PC-3 (cell line): ENCODE data around the gene GNAI1. TPM values are rescaled to one million over a fixed set of nuclear protein-coding genes. Genes with fewer than 3 reads are reported as not detected.

Source experiments
- ATAC-seq: fragments of 200-7000 bp; cut with Tn5 transposase; 2 replicates; pipeline ENCODE4 v1.9.1; 2020; ENCODE audit warnings: mild to moderate bottlenecking, moderate library complexity
- BruUV-seq: library from RNA; stranded (reverse); fragments of 400-500 nt; replicated peaks from 2 replicates; lab custom pipeline; 2021; lab: Mats Ljungman, UMichigan
- CTCF ChIA-PET: fragments of 300-600 bp; sonication (Branson Sonifier 250); formaldehyde crosslinking; loops from one replicate; lab custom pipeline; 2022; ENCODE audit warnings: antibody characterized with exemption; lab: Charles Lee
- POLR2A ChIA-PET: fragments of 300-600 bp; sonication (Branson Sonifier 250); formaldehyde crosslinking; loops from one replicate; lab custom pipeline; 2022; ENCODE audit warnings: antibody characterized with exemption; ENCODE audit not compliant: unreplicated experiment; lab: Charles Lee
- DNase-seq: peaks from one replicate; pipeline ENCODE4 v3.0.0-alpha.2; 2015
- H2AFZ ChIP-seq: fragments of 300-600 bp; sonication (generic); 2 replicates; pipeline ENCODE4 v1.6.0; 2016; ENCODE audit warnings: antibody characterized with exemption, low read length
- H3F3A ChIP-seq: fragments of 300-600 bp; sonication (generic); one replicate; pipeline ENCODE4 v1.6.0; 2017; ENCODE audit warnings: antibody characterized with exemption, low read length, control low read depth, mild to moderate bottlenecking; ENCODE audit not compliant: unreplicated experiment
- H3K27ac ChIP-seq: fragments of 300-600 bp; sonication (generic); 2 replicates; pipeline ENCODE4 v1.5.1; 2016; ENCODE audit warnings: mild to moderate bottlenecking, low read length
- H3K27me3 ChIP-seq: fragments of 300-600 bp; sonication (generic); 2 replicates; pipeline ENCODE4 v1.6.1; 2016; ENCODE audit warnings: low read length, mixed read lengths
- H3K36me3 ChIP-seq: fragments of 300-600 bp; sonication (generic); 2 replicates; pipeline ENCODE4 v1.6.1; 2016; ENCODE audit warnings: low read depth, mixed run types, low read length, mixed read lengths
- H3K4me1 ChIP-seq: fragments of 300-600 bp; sonication (generic); 2 replicates; pipeline ENCODE4 v1.5.1; 2016; ENCODE audit warnings: low read length; ENCODE audit not compliant: insufficient read depth
- H3K4me2 ChIP-seq: fragments of 300-600 bp; sonication (generic); 2 replicates; pipeline ENCODE4 v1.6.0; 2016; ENCODE audit warnings: low read length
- H3K4me3 ChIP-seq: fragments of 300-600 bp; sonication (generic); 2 replicates; pipeline ENCODE4 v1.5.1; 2016; ENCODE audit warnings: mild to moderate bottlenecking, low read length, mixed read lengths
- H3K79me2 ChIP-seq: fragments of 300-600 bp; sonication (generic); 2 replicates; pipeline ENCODE4 v1.6.1; 2017; ENCODE audit warnings: low read length, mixed read lengths
- H3K9ac ChIP-seq: fragments of 300-600 bp; sonication (generic); 2 replicates; pipeline ENCODE4 v1.6.0; 2016; ENCODE audit warnings: mild to moderate bottlenecking, low read length
- H3K9me2 ChIP-seq: fragments of 300-600 bp; sonication (generic); replicated peaks from 2 replicates; pipeline ENCODE4 v1.6.1; 2016; ENCODE audit warnings: mixed run types, low read length, mixed read lengths
- H3K9me3 ChIP-seq: fragments of 300-600 bp; sonication (generic); 2 replicates; pipeline ENCODE4 v1.6.1; 2016; ENCODE audit warnings: low read length, mixed read lengths
- H4K20me1 ChIP-seq: fragments of 300-600 bp; sonication (generic); 2 replicates; pipeline ENCODE4 v1.6.1; 2016; ENCODE audit warnings: low read length, mixed read lengths
- EZH2 ChIP-seq: fragments of 300-600 bp; sonication (generic); IDR thresholded peaks from one replicate; pipeline ENCODE4 v1.6.1; 2017; ENCODE audit warnings: antibody characterized with exemption, mild to moderate bottlenecking, low read length; ENCODE audit not compliant: unreplicated experiment
- EZH2phosphoT487 ChIP-seq: fragments of 300-600 bp; sonication (generic); IDR thresholded peaks from 2 replicates; pipeline ENCODE4 v1.6.1; 2018; ENCODE audit warnings: mild to moderate bottlenecking, antibody characterized with exemption, low read length, borderline replicate concordance
- intact Hi-C: fragments of 100-400 bp; cut with micrococcal nuclease; formaldehyde crosslinking; loops from 2 replicates; pipeline ENCODE4 v1.9.0; 2023
- total RNA-seq: library from RNA; depleted of rRNA; stranded (reverse); fragments of >200 nt; gene quantifications from 2 replicates; pipeline ENCODE4 v1.2.3, GENCODE V29; 2014
- TF ChIP-seq, protein P1 (sequence below): fragments of 300-600 bp; sonication (generic); conservative IDR thresholded peaks from 2 replicates; pipeline ENCODE4 v1.5.1; 2017; ENCODE audit warnings: antibody characterized with exemption, low read depth, mild to moderate bottlenecking, low read length

Gene GNAI1
- total RNA-seq, 1 experiment from 2014 or later, result 16.9 TPM

DNA sequence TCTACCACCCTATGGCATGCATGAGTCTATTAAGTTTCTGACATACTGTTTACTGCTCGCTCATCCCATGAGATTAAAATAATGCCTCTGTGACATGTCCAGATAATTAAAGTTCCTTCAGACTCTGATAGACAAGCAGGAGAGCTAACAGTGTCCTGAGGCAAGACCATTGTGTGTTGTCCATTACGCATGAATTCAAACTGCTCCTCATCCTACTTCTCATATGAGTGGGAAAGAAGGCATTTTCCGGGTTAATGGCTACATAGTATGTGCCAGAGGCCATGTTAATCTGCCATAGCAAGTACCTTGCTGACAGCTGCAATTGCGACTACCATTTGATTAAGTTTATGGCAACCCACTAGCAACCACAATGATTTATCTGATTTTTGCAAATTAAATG, 113.3 kb downstream of the GNAI1 start:
- H3K27me3 ChIP-seq, result no peaks in the 10 kb centered on the region
- H3K4me3 ChIP-seq, result no peak overlapping the region
- DNase-seq (no peak), ATAC-seq (no peak)
- intact Hi-C loops, result no loop called here
- H3K27ac ChIP-seq, result no peak overlapping the region
- no peak overlapping the region for H2AFZ ChIP-seq
- ChIA-PET POLR2A (no interaction called here), CTCF (no interaction called here)
- BruUV-seq, result no TSS peak
- H3K4me2 ChIP-seq, result no peak overlapping the region
- H3K36me3 ChIP-seq, result no peaks in the 10 kb centered on the region
- H3F3A ChIP-seq, result no peaks in the 10 kb centered on the region
- H3K9me3 ChIP-seq, result no peaks in the 10 kb centered on the region
- TF ChIP-seq EZH2, result no peak
- no peak for TF ChIP-seq EZH2phosphoT487
- TF ChIP-seq, protein P1, sequence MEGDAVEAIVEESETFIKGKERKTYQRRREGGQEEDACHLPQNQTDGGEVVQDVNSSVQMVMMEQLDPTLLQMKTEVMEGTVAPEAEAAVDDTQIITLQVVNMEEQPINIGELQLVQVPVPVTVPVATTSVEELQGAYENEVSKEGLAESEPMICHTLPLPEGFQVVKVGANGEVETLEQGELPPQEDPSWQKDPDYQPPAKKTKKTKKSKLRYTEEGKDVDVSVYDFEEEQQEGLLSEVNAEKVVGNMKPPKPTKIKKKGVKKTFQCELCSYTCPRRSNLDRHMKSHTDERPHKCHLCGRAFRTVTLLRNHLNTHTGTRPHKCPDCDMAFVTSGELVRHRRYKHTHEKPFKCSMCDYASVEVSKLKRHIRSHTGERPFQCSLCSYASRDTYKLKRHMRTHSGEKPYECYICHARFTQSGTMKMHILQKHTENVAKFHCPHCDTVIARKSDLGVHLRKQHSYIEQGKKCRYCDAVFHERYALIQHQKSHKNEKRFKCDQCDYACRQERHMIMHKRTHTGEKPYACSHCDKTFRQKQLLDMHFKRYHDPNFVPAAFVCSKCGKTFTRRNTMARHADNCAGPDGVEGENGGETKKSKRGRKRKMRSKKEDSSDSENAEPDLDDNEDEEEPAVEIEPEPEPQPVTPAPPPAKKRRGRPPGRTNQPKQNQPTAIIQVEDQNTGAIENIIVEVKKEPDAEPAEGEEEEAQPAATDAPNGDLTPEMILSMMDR, result no peak
- H3K9ac ChIP-seq, result no peak overlapping the region
- H3K9me2 ChIP-seq, result no peaks in the 10 kb centered on the region
- H4K20me1 ChIP-seq, result no peaks in the 10 kb centered on the region
- no peaks in the 10 kb centered on the region for H3K79me2 ChIP-seq
- peaks cover 5% of the 10 kb centered on the region for H3K4me1 ChIP-seq

DNA sequence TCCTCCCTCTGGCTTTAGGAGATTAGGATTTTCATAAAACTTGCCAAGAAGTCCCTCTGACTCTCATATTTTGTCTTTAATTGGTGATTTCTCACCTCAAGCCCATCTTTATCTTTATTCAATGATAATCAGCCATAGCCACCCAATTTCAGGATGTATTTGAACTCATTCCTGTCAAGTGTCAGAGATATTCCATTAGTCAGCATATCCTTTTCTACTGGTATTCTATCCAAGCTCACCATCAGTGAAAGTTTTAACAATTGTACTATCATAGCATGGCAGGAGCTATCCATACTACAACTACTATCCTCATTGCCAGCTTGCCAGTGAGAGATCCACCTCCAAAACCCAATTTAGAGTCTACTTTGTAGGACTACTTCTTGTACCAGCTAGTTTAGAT, 114.6 kb downstream of the GNAI1 start:
- Histone ChIP-seq H3F3A (no peaks in the 10 kb centered on the region), H3K9ac (no peak overlapping the region), H4K20me1 (no peaks in the 10 kb centered on the region), H3K27ac (no peak overlapping the region), H3K9me2 (no peaks in the 10 kb centered on the region), H3K4me3 (no peak overlapping the region), H3K36me3 (no peaks in the 10 kb centered on the region), H3K4me2 (no peak overlapping the region), H3K27me3 (no peaks in the 10 kb centered on the region), H3K79me2 (no peaks in the 10 kb centered on the region), H3K4me1 (peaks cover 18% of the 10 kb centered on the region), H2AFZ (no peak overlapping the region), H3K9me3 (no peaks in the 10 kb centered on the region)
- intact Hi-C loops, result no loop called here
- CTCF ChIA-PET, result no interaction called here
- ATAC-seq (no peak), DNase-seq (no peak)
- TF ChIP-seq EZH2 (no peak), EZH2phosphoT487 (no peak)
- TF ChIP-seq, protein P1, result no peak
- BruUV-seq, result no TSS peak
- POLR2A ChIA-PET, result no interaction called here

DNA sequence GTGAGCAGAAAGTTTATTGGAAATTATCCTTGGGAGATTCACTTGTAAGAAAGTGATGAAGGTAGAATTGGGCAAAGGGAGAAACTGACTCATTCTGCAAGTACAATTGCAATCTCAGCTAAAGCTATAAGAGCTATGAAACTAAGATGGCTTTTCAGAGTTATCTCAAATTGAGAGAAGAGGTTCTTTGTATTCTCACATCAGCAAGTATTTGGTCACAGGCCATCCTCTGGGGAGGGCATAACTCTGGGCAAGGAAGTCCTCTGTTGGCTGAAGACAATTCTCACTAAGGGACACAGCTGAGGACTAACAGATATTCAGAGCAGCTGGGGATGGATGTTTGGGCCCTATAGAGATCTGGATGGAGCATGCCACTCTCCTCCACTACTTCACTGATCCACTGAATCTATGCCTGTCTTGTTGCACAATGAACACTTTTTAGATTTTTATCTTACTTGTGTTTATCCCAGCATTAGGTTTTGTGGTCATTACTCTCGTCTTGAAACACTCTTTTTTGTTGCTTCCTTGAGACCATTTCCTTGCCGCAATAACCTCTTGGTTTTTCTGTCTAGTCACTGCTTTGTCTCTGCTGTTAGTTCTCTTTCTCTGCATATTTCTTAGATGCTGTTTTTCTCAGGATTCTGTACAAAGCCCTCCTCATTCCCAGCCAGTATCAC, 115.1 kb downstream of the GNAI1 start:
- H3K27me3 ChIP-seq, result no peaks in the 10 kb centered on the region
- DNase-seq (no peak), ATAC-seq (no peak)
- POLR2A ChIA-PET, result no interaction called here
- no peaks in the 10 kb centered on the region for H3K9me3 ChIP-seq
- H4K20me1 ChIP-seq, result no peaks in the 10 kb centered on the region
- peaks cover 20% of the 10 kb centered on the region for H3K4me1 ChIP-seq
- H3K79me2 ChIP-seq, result no peaks in the 10 kb centered on the region
- BruUV-seq, result no TSS peak
- TF ChIP-seq EZH2 (no peak), EZH2phosphoT487 (no peak)
- TF ChIP-seq, protein P1, result no peak
- intact Hi-C loops, result no loop called here
- H3K9ac ChIP-seq, result no peak overlapping the region
- no peak overlapping the region for H2AFZ ChIP-seq
- no peak overlapping the region for H3K27ac ChIP-seq
- no peak overlapping the region for H3K4me2 ChIP-seq
- H3K4me3 ChIP-seq, result no peak overlapping the region
- H3F3A ChIP-seq, result no peaks in the 10 kb centered on the region
- no peaks in the 10 kb centered on the region for H3K36me3 ChIP-seq
- no peaks in the 10 kb centered on the region for H3K9me2 ChIP-seq
- CTCF ChIA-PET, result no interaction called here
